HG03039 (cell line): Measurements from ENCODE around the gene DDIT4L.
"Not testable (repeated sequence)": the region's sequence is repeated elsewhere in the genome, so short reads cannot be mapped to it uniquely, and the experiment has no call there.

Experiments
- ATAC-seq: cut with Tn5 transposase; IDR thresholded peaks from one replicate; pipeline ENCODE4 v1.9.1; 2021; ENCODE audit warnings: mild to moderate bottlenecking, moderate library complexity; ENCODE audit not compliant: unreplicated experiment

The DDIT4L gene

GRCh38 chr4:100166297-100167039, 23.8 kb downstream of the DDIT4L start:
- no peak for ATAC-seq

- ATAC-seq = no peak
These were observed 24.5 kb downstream of the DDIT4L start for GRCh38 chr4:100165809-100166208.

- no peak for ATAC-seq
These were observed 25.2 kb downstream of the DDIT4L start for GRCh38 chr4:100164808-100165760.

- peak; percentile 79 for ATAC-seq
These were observed 28.1 kb downstream of the DDIT4L start for GRCh38 chr4:100162027-100162685.

GRCh38 chr4:100149190-100149589, 41.1 kb downstream of the DDIT4L start:
- no peak for ATAC-seq

GRCh38 chr4:100147684-100148083, 42.6 kb downstream of the DDIT4L start:
- no peak for ATAC-seq

GRCh38 chr4:100147198-100147597, 43.1 kb downstream of the DDIT4L start:
- no peak for ATAC-seq

GRCh38 chr4:100146756-100147155, 43.5 kb downstream of the DDIT4L start:
- no peak for ATAC-seq

GRCh38 chr4:100137320-100137719, 52.9 kb downstream of the DDIT4L start:
- not testable (repeated sequence) for ATAC-seq
